Measurements from ENCODE around the gene ZNF677.
"Not testable (repeated sequence)": the region's sequence is repeated elsewhere in the genome, so short reads cannot be mapped to it uniquely, and the experiment has no call there.

Gene ZNF677

DNA sequence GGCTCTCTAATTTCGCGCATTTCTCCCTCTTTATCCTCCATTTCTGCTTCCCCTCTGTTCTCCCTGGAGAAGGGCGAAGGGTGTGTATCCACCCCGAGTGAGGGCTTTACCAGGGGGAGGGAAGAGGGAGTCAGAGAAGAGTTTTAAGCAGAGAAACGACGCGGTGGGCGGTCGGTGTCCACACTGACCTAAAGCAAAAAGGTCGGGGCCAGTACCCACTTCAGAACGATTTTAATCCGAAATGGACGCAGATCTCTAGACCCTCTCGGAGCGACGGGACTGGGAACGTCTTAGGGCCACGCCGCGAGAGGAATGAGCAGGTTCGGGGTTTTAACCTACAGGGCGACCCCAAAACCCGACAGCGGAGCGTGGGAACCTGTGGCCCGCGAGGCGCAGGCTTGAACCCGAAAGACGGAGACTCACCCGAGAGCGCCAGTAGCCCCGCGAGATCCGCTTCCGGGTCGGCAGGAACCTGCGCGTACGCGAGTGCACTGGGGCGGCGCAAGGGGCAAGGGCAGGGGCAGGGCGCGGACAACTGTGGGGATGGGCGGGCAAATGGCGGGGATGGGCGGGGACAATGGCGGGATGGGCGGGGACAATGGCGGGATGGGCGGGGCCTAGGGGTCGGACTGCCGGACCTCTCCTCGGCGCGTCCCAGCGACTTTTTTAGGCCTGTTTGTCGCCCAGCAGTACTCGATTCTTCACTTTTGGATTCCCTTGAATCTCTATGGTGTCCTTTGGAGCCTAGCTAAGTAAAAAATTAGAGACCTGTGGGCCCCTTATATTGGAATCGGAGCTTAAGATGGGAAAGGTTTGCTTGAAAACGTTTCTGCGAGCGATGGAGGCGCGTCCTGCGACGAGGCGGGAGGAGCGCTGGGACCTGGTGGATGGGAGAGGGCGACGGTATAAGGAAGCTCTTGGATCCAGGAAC, at the start of gene ZNF677:
ZNF677 (minus strand) TSS at position 463 of the 931 bp plus-strand sequence. CDS start 3,323 bp downstream, outside the sequence.
- DNase-seq (ENCODE audit: low read depth): peak; percentile 27

DNA sequence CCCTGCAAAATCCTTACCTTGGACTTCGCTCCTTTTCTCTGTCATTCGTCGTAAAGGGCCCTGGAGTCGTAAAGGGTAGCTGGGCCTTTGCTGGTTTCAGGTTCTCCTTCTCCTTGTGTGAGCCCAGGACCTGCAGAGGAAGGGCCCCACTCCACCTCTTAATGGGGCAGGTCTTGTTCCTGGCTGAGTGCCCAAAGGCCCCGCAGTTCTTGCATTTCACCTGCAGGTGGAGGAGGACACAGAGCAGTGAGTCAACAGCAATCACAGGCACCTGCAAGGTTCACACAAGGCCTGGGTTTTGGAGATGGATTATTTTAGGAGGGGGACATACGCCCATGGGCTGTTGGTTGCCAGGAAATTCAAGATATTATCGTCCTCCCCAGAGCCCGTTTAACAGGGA, 46.7 kb upstream of the ZNF677 start:
- not testable (repeated sequence) for DNase-seq (ENCODE audit: low read depth)

DNA sequence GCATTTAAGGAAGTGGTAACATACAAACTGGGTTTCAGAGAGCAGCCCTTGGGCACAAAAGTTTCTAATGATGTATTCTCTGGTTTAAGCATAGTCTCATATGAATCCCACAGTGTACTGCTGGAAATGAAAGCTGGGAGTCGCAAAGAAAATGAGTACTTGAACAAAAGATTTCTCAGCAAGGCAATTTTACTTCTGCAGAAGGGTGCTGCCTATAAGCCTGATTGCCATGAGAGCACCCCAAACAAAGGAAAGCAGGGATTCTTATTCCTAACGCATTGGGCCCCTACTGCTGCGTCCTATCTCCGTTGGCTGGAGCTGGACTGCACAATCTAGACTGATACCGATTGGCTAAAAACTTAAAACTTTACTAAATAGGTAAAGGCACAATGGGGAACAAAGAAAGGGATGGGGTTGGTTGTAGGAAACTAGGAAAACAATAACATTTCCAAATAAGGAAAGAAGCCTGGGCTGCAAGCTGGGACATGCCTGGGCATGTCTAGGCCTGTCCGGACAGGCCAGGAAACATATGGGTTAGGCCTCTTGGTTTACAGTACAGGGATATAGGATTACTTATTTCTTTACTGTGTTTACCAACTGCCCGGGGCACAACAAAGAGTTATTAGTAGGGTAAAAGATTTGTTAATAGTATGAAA, 40.2 kb upstream of the ZNF677 start:
- DNase-seq (ENCODE audit: low read depth): no peak

DNA sequence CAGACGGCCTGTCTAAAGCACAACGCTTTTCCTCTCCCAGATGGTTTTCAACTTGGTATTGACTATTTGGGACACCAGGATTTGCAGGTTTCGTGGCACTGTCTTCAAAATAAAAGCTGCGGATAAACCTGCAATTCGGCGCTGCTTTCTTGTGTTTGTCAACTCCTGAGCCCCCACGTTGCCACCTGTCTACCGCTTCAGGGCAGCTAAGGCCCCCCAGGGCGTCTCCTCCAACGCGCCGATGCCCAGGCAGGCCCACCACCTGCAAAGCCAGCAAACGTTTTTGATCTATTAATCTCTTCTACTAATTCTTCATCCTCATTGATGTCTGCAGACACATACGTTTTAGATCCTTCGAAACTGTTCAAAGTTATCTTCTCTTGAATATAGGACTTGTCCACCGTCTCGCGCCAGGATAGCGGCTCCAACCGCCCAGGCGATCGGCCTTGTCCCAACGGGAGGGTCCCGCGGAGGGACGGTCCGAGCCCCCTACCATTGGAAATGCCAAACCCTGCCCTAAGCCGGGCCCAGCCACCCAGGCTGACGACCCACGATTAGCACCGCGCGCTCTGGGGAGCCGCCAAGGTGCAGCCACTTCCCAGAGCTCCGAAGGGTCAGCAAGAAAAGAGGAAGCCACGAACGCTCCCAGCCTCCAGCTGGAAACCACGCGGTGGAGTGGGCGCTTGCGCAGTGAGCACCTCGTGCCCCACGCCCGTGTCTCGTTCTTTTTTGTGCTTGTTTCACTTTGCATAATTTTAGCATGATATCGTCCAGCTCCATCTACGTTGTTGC, 36.3 kb upstream of the ZNF677 start:
- DNase-seq (ENCODE audit: low read depth): no peak

DNA sequence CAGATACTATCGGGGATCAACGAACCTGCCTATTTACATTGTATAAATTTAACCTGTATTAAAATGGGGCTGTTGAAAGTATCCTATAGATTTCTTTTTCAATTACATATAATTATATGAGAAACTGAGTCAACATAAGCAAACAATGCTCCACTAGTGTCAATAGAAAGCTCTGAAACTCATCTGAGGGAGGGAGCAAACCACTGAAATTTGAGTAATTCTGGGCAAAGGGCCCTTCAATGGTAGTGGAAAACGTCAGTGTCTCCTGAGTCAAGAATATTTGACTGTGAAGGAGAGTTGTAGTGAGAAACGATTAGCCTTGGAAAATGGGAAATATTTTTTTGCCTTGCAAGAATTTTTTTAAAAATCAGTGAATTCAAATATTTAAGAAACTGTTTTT, 30.4 kb upstream of the ZNF677 start:
- DNase-seq (ENCODE audit: low read depth): no peak

DNA sequence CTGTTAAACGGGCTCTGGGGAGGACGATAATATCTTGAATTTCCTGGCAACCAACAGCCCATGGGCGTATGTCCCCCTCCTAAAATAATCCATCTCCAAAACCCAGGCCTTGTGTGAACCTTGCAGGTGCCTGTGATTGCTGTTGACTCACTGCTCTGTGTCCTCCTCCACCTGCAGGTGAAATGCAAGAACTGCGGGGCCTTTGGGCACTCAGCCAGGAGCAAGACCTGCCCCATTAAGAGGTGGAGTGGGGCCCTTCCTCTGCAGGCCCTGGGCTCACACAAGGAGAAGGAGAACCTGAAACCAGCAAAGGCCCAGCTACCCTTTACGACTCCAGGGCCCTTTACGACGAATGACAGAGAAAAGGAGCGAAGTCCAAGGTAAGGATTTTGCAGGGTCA, 27.3 kb upstream of the ZNF677 start:
- not testable (repeated sequence) for DNase-seq (ENCODE audit: low read depth)

DNA sequence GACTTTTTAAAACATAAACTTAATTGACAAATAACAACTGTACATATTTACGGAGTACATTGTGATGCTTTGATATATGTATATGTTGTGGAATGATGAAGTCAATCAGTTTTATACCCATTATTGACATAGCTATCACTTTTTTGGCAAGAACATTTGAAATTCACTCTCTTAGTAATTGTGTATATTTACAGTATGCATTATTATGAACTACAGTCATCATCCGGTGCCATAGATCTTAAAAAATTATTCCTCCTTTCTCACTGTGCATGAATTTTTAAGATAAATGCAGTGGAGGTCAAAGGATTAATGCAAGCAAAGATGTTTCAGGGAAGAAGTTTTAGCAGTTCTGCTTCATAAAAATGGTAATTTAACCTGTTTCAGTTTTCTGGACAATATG, 20.8 kb upstream of the ZNF677 start:
- DNase-seq (ENCODE audit: low read depth): no peak

DNA sequence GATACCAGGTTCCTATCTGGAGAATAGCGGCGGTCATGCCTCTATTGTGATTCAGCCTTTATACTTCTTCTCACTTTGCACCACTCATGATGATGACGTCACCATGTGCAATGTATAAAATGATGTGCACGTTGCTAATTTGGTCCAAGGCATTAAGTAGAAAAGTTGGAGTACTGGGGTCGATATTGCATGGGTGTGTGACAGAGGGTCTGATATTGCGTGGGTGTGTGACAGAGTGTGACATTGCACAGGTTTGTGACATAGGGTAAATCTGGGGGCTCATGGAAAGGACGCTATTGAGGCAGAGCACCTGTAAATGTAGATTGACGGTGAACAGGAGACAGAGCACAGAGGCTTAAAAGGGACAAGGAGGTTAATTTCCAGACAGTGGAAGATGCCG, 17.4 kb upstream of the ZNF677 start:
- DNase-seq (ENCODE audit: low read depth): no peak

- not testable (repeated sequence) for DNase-seq (ENCODE audit: low read depth)
Measured at GRCh38 chr19:53269861-53270260, 15.2 kb upstream of the ZNF677 start.

GRCh38 chr19:53267623-53268022, 12.9 kb upstream of the ZNF677 start, which contains the start of gene VN1R4:
Gene VN1R4, minus strand, starts transcription at chr19:53267723. Its CDS starts 58 bp downstream, at chr19:53267665.
- not testable (repeated sequence) for DNase-seq (ENCODE audit: low read depth)

GRCh38 chr19:53257715-53258342, 3.2 kb upstream of the ZNF677 start, which contains the start of gene VN1R2:
Gene VN1R2, plus strand, starts transcription at chr19:53258292. Its CDS starts 84 bp downstream, at chr19:53258376.
- DNase-seq (ENCODE audit: low read depth): not testable (repeated sequence)

- no peak for DNase-seq (ENCODE audit: low read depth)
Measured at GRCh38 chr19:53246498-53246897, 8.2 kb downstream of the ZNF677 start.

- no peak for DNase-seq (ENCODE audit: low read depth)
Measured at GRCh38 chr19:53237114-53237777, 17.4 kb downstream of the ZNF677 start.

- DNase-seq (ENCODE audit: low read depth): no peak
Measured at GRCh38 chr19:53224606-53225005, 30.1 kb downstream of the ZNF677 start.

DNA sequence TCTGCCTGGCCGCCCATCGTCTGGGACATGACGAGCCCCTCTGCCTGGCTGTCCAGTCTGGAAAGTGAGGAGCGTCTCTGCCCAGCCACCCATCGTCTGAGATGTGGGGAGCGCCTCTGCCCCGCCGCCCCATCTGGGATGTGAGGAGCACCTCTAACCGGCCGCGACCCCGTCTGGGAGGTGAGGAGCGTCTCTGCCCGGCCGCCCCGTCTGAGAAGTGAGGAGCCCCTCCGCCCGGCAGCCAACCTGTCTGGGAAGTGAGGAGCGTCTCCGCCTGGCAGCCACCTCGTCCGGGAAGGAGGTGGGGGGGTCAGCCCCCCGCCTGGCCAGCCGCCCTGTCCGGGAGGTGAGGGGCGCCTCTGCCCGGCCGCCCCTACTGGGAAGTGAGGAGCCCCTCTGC, 32.0 kb downstream of the ZNF677 start:
- not testable (repeated sequence) for DNase-seq (ENCODE audit: low read depth)

GRCh38 chr19:53212703-53213320, 41.9 kb downstream of the ZNF677 start:
- no peak for DNase-seq (ENCODE audit: low read depth)

GRCh38 chr19:53211554-53211953, 43.1 kb downstream of the ZNF677 start:
- not testable (repeated sequence) for DNase-seq (ENCODE audit: low read depth)

DNA sequence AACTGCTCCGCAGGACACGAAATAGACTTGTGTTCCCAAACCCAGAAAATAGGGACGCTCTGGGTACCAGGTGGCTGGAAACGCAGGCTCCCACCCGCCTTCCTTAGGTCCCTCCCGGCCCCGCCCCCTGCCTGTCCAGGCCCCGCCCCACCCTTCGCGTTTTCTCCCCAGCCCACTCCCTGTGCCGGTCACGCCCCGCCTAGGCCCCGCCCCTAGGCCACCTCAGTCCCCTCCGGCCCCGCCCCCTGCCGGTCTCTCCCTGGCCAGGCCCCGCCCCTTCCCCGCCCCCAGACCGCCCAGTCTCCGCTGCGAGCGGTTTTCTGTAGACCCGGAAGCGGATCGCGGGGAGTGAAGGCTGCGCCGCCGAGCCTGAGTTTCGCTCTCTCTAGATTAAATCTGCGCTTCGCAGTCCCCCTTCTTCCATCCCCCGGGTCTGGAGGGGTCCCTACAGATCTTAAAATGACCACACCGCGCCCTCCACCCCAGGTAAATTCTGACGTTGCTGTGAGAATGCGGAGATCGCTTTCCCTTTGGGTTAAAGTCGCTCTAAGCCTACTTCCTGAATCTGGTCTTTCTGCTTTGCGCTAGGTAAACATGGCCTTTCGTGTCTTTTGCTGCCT, 57.8 kb downstream of the ZNF677 start:
- peak; percentile 55 for DNase-seq (ENCODE audit: low read depth)

DNA sequence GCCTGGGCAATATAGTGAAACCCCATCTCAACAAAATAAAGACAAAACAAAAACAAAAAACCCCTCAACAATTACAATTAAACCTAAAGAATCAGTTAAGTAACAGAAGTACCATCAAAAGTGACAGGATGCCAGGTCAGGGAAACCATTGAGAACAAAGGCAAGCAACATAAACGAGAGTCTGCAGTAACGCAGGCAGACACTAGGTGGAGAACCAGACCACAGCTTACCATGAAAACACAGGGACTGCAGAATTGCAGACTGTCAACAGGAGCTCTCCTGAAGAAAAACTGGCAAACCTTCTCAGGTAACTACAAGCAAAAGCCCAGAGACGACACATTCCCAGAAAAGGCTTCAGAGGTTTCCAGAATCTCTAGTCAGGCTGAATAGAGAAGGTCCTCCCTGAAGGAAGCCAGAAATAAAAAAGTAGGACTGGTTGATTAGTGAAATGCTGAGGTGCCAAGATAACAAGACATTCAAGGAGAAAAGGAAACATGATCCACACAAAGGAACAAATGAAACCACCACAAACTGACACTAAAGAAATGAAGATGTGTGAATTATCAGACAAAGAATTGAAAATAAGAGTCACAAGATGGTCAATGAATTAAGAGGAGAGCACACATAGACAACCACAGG, 59.3 kb downstream of the ZNF677 start:
- peak; percentile 70 for DNase-seq (ENCODE audit: low read depth)

Data from non-pigmented ciliary epithelial cell (primary cell).